Chondrocyte (in vitro differentiated cells): ENCODE measurements around the gene EDC3. TPM values are rescaled to one million over a fixed set of nuclear protein-coding genes. Genes with fewer than 3 reads are reported as not detected.

Experiments used
- DNase-seq: peaks from one replicate; pipeline ENCODE4 v3.0.0; 2021; ENCODE audit warnings: mixed read lengths, low spot score
- H3K27ac Mint-ChIP-seq: one replicate; pipeline ENCODE4 v1.8.0; 2021; ENCODE audit warnings: mild to moderate bottlenecking, moderate library complexity, mixed read lengths; ENCODE audit not compliant: unreplicated experiment
- H3K27me3 Mint-ChIP-seq: 2 replicates; pipeline ENCODE4 v1.8.0; 2021; ENCODE audit warnings: low read depth, mixed read lengths
- H3K36me3 Mint-ChIP-seq: 2 replicates; pipeline ENCODE4 v1.8.0; 2021; ENCODE audit warnings: low read depth, mixed read lengths
- H3K4me1 Mint-ChIP-seq: 2 replicates; pipeline ENCODE4 v1.8.0; 2021; ENCODE audit warnings: low read depth, mild to moderate bottlenecking, mixed read lengths
- H3K4me3 Mint-ChIP-seq: one replicate; pipeline ENCODE4 v1.8.0; 2021; ENCODE audit warnings: mild to moderate bottlenecking, moderate library complexity, mixed read lengths; ENCODE audit not compliant: unreplicated experiment
- H3K9me3 Mint-ChIP-seq: 2 replicates; pipeline ENCODE4 v1.8.0; 2021; ENCODE audit warnings: low read depth, mixed read lengths
- CTCF ChIP-seq: fragments of 200-600 bp; sonication (generic); IDR thresholded peaks from 2 replicates; pipeline ENCODE4 v1.5.0; 2021; ENCODE audit warnings: antibody characterized with exemption, mild to moderate bottlenecking, moderate library complexity
- total RNA-seq: library from RNA; stranded (reverse); gene quantifications from 3 replicates; pipeline ENCODE4 v1.2.1, GENCODE V29; 2021

Gene EDC3
- total RNA-seq, 1 donor from 2014 or later, result 32.8 TPM

DNA sequence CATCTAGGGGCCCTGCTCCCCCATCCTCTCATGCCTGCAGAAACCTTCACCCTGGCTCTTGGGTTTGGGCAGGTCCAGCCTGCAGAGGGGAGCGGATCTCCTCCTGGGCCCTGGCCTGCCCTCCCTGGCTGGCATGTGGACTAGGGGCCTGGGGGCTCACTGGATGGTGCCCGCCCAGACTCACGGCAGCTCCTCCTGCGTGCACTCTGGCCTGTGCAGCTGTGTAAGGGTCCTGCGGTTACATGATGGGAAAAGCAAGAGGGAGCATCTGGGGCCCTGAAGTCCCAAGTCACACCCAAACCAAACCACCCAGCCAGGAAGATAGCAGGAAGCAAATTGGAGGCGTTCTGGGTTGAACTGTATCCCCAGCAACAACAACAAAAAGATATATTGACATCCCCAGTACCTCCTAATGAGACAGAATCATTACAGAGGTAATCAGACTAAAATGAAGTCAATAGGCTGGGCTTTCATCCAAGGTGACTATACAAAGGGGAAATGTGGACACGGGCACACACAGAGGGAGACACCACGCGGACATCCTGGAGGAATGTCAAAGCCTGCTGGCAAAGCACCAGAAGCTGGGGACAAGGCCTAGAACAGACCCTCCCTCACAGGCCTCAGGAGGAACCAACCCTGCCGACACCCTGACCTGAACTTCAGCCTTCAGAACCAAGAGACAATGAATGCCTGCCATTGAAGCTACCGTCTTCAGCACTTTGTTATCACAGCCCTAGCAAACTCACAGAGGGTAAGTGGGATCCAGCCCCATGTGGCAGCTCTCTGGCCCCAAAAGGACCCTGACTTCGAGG is 90.6 kb downstream of the EDC3 start:
- DNase-seq, result no peak
- TF ChIP-seq CTCF, result no peak
- no peak overlapping the region for H3K27ac Mint-ChIP-seq
- no peaks in the 10 kb centered on the region for H3K36me3 Mint-ChIP-seq
- no peaks in the 10 kb centered on the region for H3K9me3 Mint-ChIP-seq
- H3K4me1 Mint-ChIP-seq, result no peaks in the 10 kb centered on the region
- H3K27me3 Mint-ChIP-seq, result peaks cover 14% of the 10 kb centered on the region
- no peak overlapping the region for H3K4me3 Mint-ChIP-seq

DNA sequence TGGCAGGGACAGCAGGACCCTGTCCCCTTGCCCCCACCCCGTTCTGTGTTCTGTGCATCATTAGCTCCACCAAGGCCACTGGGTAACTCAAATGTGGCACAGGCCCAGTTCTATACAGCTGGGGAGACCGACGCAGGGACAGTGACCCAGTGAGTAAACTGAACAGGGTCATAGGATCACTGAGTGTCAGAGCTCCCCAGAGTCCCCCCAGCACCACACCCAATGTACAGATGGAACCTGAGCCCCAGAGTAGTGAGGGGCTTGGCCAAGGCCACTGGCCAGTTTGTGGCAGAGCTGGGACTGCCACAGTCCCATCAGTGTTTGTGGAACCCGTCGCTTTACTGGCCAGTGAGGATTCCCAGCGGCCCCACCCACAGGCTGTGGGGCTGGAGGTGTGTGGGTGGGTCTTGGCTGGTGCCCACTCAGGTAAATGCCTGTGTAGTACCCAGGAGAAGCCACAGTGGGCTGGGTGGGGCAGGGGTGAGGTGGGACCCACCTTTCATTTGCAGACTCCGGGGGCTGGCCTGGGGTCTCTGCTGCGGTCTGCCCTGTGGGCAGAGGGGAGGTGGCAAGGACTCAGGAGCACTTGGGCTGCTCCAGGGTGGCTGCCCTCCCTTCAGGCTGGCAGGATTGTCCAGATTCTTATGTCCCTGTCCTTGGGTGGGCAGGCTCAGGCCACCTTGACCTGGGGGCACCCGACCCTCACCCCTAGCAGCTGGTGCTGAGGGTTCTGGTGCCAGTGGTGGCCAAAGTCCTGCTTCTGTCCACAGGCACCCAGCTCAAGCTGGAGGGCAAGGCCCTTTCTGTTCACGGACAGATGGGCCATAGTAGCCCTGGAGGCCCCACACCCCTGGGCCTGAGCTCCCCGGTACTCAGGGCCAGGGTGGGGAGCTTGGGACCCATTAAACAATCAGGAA is 91.8 kb downstream of the EDC3 start:
- Mint-ChIP-seq H3K27me3 (peaks cover 10% of the 10 kb centered on the region), H3K36me3 (no peaks in the 10 kb centered on the region), H3K4me1 (no peaks in the 10 kb centered on the region), H3K9me3 (no peaks in the 10 kb centered on the region), H3K27ac (no peak overlapping the region), H3K4me3 (no peak overlapping the region)
- DNase-seq, result no peak
- TF ChIP-seq CTCF, result no peak

- DNase-seq, result no peak
Measured at GRCh38 chr15:74603026-74603788, 92.6 kb downstream of the EDC3 start.

GRCh38 chr15:74599156-74599555 is 96.7 kb downstream of the EDC3 start:
- no peak for DNase-seq
- H3K4me1 Mint-ChIP-seq, result no peaks in the 10 kb centered on the region
- no peak overlapping the region for H3K27ac Mint-ChIP-seq
- H3K9me3 Mint-ChIP-seq, result no peaks in the 10 kb centered on the region
- no peak for TF ChIP-seq CTCF
- no peaks in the 10 kb centered on the region for H3K27me3 Mint-ChIP-seq
- H3K36me3 Mint-ChIP-seq, result peaks cover 7% of the 10 kb centered on the region
- no peak overlapping the region for H3K4me3 Mint-ChIP-seq

More at GRCh38 chr15:74603026-74603788, 92.6 kb downstream of the EDC3 start:
- H3K36me3 Mint-ChIP-seq, result no peaks in the 10 kb centered on the region
- H3K4me1 Mint-ChIP-seq, result no peaks in the 10 kb centered on the region
- H3K27ac Mint-ChIP-seq, result no peak overlapping the region
- no peak overlapping the region for H3K4me3 Mint-ChIP-seq
- H3K27me3 Mint-ChIP-seq, result peaks cover 5% of the 10 kb centered on the region
- TF ChIP-seq CTCF, result no peak
- H3K9me3 Mint-ChIP-seq, result no peaks in the 10 kb centered on the region
